Right cardiac atrium (tissue), 5 donors: ENCODE data around the gene FITM1. TPM values are rescaled to one million over a fixed set of nuclear protein-coding genes. Genes with fewer than 3 reads are reported as not detected.

Experiments
- ATAC-seq, 2 donors: fragments of 200-7000 bp; cut with Tn5 transposase; one replicate each; pipeline versions ENCODE4 v1.8.0 to v1.9.1; 2020; ENCODE audit warnings: moderate library complexity in 2 of 2, mild to moderate bottlenecking in 1 of 2
- DNase-seq, 3 donors: peaks; one replicate each; pipeline ENCODE4 v3.0.0-alpha.2; 2020
- H3K27ac ChIP-seq: one replicate; pipeline ENCODE4 v1.5.1; 2013; ENCODE audit warnings: mild to moderate bottlenecking, low read length, control low read depth, moderate library complexity
- H3K27me3 ChIP-seq: one replicate; pipeline ENCODE4 v1.6.1; 2013; ENCODE audit not compliant: control insufficient read depth, insufficient read depth
- H3K4me1 ChIP-seq: one replicate; pipeline ENCODE4 v1.6.1; 2013; ENCODE audit warnings: low read length; ENCODE audit not compliant: control insufficient read depth, insufficient read depth
- H3K4me3 ChIP-seq: one replicate; pipeline ENCODE4 v1.5.1; 2013; ENCODE audit warnings: low read length, control low read depth
- H3K9me3 ChIP-seq: one replicate; pipeline ENCODE4 v1.6.1; 2013; ENCODE audit warnings: low read length; ENCODE audit not compliant: control insufficient read depth
- WGBS: extraction: QIAGEN DNeasy Blood & Tissue Kit; methylation state at CpG from one replicate; pipeline ENCODE4 v1.1.7; 2013; 5-methylcytosine and 5-hydroxymethylcytosine counted together
- intact Hi-C, 4 donors: fragments of 100-400 bp; cut with DNase I; formaldehyde crosslinking; loops; one replicate each; pipeline versions ENCODE4 v1.11.0 to v1.14.0; 2022 to 2023
- polyA plus RNA-seq: library from polyadenylated mRNA; stranded (reverse); fragments of 200-250 nt; gene quantifications from one replicate; pipeline ENCODE4 v1.2.3, GENCODE V29; 2013
- total RNA-seq, 4 donors: library from RNA; stranded (reverse); fragmentation: NEBNext Ultra II Directional; extraction: Animal tissue kit (Norgen Biotek cat#: 25700); gene quantifications; one replicate each; pipeline ENCODE4 v1.2.1, GENCODE V29; 2021
- donor health status: healthy with polysubstance abuse.
- donor health status: DM: no; HTN: yes; CAD: no.
- donor health status: DM: no; HTN: no; CAD: no.
- donor health status: DM: no; HTN: yes; CAD: no; lungs with severe emphysema.
- donor health status: DM: yes; HTN: yes; CAD: no.

Gene FITM1
- total and polyA plus RNA-seq, 5 donors, result 87.4 to 224 (median 135) TPM

- H3K27me3 ChIP-seq, result no peaks in the 10 kb centered on the region
- WGBS, result 96% methylated on average over 4 of the region's 4 CpGs
- intact Hi-C loops, result no loop called here
- DNase-seq (no peak), ATAC-seq (no peak)
- no peak overlapping the region for H3K27ac ChIP-seq
- no peaks in the 10 kb centered on the region for H3K9me3 ChIP-seq
- no peak overlapping the region for H3K4me3 ChIP-seq
- H3K4me1 ChIP-seq, result no peaks in the 10 kb centered on the region
Observed at GRCh38 chr14:24122416-24122815, 8.0 kb upstream of the FITM1 start.

- WGBS, result 76% methylated on average over 8 of the region's 8 CpGs
Observed at GRCh38 chr14:24122898-24123297, 7.6 kb upstream of the FITM1 start.

GRCh38 chr14:24123424-24124417 lies 6.7 kb upstream of the FITM1 start:
- no peaks in the 10 kb centered on the region for H3K9me3 ChIP-seq
- ATAC-seq (peak; percentile 5 to 25), DNase-seq (no peak)
- intact Hi-C loops, result no loop called here
- H3K4me3 ChIP-seq, result no peak overlapping the region
- H3K27ac ChIP-seq, result no peak overlapping the region
- no peaks in the 10 kb centered on the region for H3K4me1 ChIP-seq
- H3K27me3 ChIP-seq, result no peaks in the 10 kb centered on the region
- 81% methylated on average over 9 of the region's 9 CpGs for WGBS

More at GRCh38 chr14:24122898-24123297, 7.6 kb upstream of the FITM1 start:
- H3K4me1 ChIP-seq, result no peaks in the 10 kb centered on the region
- H3K27ac ChIP-seq, result no peak overlapping the region
- DNase-seq (no peak), ATAC-seq (peak in 1 of 2 donors; percentile 25)
- H3K9me3 ChIP-seq, result no peaks in the 10 kb centered on the region
- no peaks in the 10 kb centered on the region for H3K27me3 ChIP-seq
- intact Hi-C loops, result no loop called here
- no peak overlapping the region for H3K4me3 ChIP-seq

DNA sequence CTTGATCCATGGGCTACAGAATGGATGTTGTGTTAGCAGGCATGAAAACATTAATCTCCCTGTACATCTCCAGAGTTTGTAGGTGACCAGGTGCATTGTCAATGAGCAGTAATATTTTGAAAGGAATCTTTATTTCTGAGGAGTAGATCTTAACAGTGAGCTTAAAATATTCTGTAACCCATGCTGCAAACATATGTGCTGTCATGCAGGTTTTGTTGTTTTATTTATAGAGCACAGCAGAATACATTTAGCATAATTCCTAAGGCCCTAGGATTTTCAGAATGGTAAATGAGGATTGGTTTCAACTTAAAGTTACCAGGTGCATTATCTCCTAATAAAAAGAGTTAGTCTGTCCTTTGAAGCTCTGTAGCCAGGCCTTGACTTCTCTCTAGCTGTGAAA lies 3.5 kb upstream of the FITM1 start:
- Histone ChIP-seq H3K27ac (no peak overlapping the region), H3K4me1 (peaks cover 6% of the 10 kb centered on the region), H3K27me3 (no peaks in the 10 kb centered on the region), H3K9me3 (no peaks in the 10 kb centered on the region), H3K4me3 (no peak overlapping the region)
- ATAC-seq, result no peak
- no peak for DNase-seq
- intact Hi-C loops, result no loop called here

DNA sequence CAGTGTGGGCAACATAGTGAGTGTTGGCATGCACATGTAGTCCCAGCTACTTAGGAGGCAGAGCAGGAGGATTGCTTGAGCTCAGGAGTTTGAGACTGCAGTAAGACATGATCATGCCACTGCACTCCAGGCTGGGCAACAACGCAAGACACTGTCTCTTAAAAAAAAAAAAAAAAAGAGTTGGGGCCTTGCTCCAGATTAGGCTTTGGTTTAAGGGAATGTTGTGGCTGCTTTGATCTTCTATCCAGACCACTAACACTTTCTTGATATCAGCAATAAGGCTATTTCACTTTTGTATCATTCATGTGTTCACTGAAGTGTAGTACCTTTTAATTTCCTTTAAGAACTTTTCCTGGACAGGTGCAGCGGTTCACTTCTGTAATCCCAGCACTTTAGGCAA lies 2.8 kb upstream of the FITM1 start:
- no peaks in the 10 kb centered on the region for H3K27me3 ChIP-seq
- H3K4me1 ChIP-seq, result peaks cover 6% of the 10 kb centered on the region
- no peaks in the 10 kb centered on the region for H3K9me3 ChIP-seq
- intact Hi-C loops, result no loop called here
- no peak for DNase-seq
- H3K4me3 ChIP-seq, result no peak overlapping the region
- WGBS, result 90% methylated on average over 2 of the region's 2 CpGs
- H3K27ac ChIP-seq, result no peak overlapping the region
- no peak for ATAC-seq

DNA sequence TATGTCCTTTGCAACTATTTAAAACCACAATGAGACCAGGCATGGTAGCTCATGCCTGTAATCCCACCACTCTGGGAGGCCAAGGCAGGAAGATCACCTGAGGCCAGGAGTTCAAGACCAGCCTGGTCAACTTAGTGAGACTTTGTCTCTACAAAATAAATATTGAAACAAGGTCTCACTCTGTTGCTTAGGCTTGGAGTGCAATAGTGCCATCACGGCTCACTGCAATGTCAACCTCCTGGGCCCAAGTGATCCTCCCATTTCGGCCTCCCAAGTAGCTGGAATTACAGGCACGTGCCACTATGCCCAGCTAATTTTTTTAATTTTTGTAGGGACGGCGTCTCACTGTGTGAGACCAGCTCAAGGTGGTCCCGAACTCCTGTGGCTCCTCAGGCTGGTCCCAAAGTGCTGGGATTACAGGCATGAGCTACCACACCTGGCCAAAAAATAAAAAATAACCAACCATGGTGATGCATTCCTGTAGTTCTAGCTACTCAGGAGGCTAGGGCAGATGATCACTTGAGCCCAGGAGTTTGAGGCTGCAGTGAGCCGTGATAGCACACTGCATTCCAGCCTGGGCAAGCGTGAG lies 955 bp upstream of the FITM1 start:
- WGBS, result 91% methylated on average over 8 of the region's 8 CpGs

GRCh38 chr14:24130717-24131548 lies 474 bp downstream of the FITM1 start:
- WGBS, result 26% methylated on average over 7 of the region's 7 CpGs
- peak; percentile 73 to 90 (median 87) for DNase-seq
- H3K4me3 ChIP-seq, result no peak overlapping the region
- ATAC-seq, result peak; percentile 66 to 68
- no peaks in the 10 kb centered on the region for H3K27me3 ChIP-seq
- peaks cover 6% of the 10 kb centered on the region for H3K4me1 ChIP-seq
- H3K27ac ChIP-seq, result peak overlapping the region; percentile 99
- no peaks in the 10 kb centered on the region for H3K9me3 ChIP-seq
- intact Hi-C loops, result no loop called here

More for the DNA sequence above, 955 bp upstream of the FITM1 start:
- ATAC-seq (no peak), DNase-seq (no peak)
- intact Hi-C loops, result no loop called here
- Histone ChIP-seq H3K27me3 (no peaks in the 10 kb centered on the region), H3K27ac (no peak overlapping the region), H3K4me3 (no peak overlapping the region), H3K9me3 (no peaks in the 10 kb centered on the region), H3K4me1 (peaks cover 6% of the 10 kb centered on the region)

DNA sequence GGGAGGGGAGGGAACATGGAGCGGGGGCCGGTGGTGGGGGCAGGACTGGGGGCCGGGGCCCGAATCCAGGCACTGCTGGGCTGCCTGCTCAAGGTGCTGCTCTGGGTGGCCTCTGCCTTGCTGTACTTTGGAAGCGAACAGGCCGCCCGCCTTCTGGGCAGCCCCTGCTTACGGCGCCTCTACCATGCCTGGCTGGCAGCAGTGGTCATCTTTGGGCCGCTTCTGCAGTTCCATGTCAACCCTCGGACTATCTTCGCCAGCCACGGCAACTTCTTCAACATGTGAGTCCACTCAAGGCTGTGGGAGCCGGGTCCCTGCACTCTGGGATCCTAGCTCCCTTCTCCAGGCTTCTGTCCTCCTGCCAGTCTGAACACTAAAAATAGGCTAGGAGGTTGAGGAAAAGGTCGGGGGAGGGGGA lies 1.1 kb downstream of the FITM1 start:
- DNase-seq (no peak), ATAC-seq (peak; percentile 1 to 3)
- intact Hi-C loops, result no loop called here
- Histone ChIP-seq H3K4me1 (peaks cover 6% of the 10 kb centered on the region), H3K27ac (peak overlapping the region; percentile 99), H3K4me3 (no peak overlapping the region), H3K27me3 (no peaks in the 10 kb centered on the region), H3K9me3 (no peaks in the 10 kb centered on the region)
- WGBS, result 49% methylated on average over 15 of the region's 15 CpGs

DNA sequence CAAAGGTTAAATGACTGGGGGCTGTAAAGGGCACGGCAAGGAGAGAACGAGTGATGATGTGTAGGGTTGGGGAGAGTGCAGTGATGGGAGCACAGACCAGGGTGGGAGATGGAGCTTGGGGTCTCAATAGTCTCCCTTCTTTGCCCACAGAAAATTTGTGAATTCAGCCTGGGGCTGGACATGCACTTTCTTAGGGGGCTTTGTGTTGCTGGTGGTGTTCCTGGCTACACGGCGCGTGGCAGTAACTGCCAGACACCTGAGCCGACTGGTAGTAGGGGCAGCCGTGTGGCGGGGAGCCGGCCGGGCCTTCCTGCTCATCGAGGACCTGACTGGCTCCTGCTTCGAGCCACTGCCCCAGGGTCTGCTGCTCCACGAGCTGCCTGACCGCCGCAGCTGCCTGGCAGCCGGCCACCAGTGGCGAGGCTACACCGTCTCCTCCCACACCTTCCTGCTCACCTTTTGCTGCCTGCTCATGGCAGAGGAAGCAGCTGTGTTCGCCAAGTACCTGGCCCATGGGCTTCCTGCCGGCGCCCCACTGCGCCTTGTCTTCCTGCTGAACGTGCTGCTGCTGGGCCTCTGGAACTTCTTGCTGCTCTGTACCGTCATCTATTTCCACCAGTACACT lies 1.7 kb downstream of the FITM1 start:
- Histone ChIP-seq H3K4me3 (no peak overlapping the region), H3K9me3 (no peaks in the 10 kb centered on the region), H3K27me3 (no peaks in the 10 kb centered on the region), H3K4me1 (peaks cover 6% of the 10 kb centered on the region), H3K27ac (peak overlapping the region; percentile 99)
- WGBS, result 46% methylated on average over 24 of the region's 24 CpGs
- DNase-seq (peak in 2 of 3 donors; percentile 72 to 74), ATAC-seq (no peak)
- intact Hi-C loops, result no loop called here

DNA sequence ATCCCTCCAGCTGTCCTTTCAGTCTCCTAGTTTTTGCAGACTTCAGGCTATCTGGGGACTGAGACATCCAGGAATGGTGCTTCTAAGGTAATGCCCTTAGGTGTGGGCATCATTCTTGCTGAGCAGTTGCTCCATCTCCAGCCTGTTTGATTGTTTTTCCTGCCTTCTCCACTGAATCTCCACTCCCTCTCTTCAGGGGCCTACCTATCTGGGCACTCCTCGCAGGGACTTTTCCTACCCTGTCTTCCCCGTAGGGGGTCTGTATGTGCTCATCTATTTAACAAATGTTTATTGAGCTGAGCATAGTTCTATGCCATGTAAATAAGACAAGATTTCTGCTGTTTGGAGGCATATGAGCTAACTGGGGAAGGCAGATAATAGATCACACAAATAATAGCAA lies 2.5 kb downstream of the FITM1 start:
- H3K9me3 ChIP-seq, result no peaks in the 10 kb centered on the region
- no peak overlapping the region for H3K4me3 ChIP-seq
- H3K27me3 ChIP-seq, result no peaks in the 10 kb centered on the region
- ATAC-seq, result no peak
- DNase-seq, result no peak
- peaks cover 6% of the 10 kb centered on the region for H3K4me1 ChIP-seq
- WGBS, result 79% methylated on average over 2 of the region's 2 CpGs
- intact Hi-C loops, result no loop called here
- H3K27ac ChIP-seq, result peak overlapping the region; percentile 99
